HT1080 (cell line): ENCODE measurements around the gene CEP19. TPM values are rescaled to one million over a fixed set of nuclear protein-coding genes. Genes with fewer than 3 reads are reported as not detected.
"Not testable (repeated sequence)": the region's sequence is repeated elsewhere in the genome, so short reads cannot be mapped to it uniquely, and the experiment has no call there.

Source experiments
- DNase-seq: peaks from one replicate; pipeline ENCODE4 v3.0.0-alpha.2; 2015; ENCODE audit warnings: low read depth
- polyA plus RNA-seq, 2 experiments: library from polyadenylated mRNA; depleted of rRNA; stranded (reverse); fragments of >200 nt; gene quantifications; 2 replicates each; pipeline ENCODE4 v1.2.3, GENCODE V29; 2015
- total RNA-seq: library from RNA; depleted of rRNA; stranded (reverse); fragments of >200 nt; shearing (Covaris generic); gene quantifications from 2 replicates; pipeline ENCODE4 v1.2.3, GENCODE V29; 2014; rRNA removed

Gene CEP19, protein sequence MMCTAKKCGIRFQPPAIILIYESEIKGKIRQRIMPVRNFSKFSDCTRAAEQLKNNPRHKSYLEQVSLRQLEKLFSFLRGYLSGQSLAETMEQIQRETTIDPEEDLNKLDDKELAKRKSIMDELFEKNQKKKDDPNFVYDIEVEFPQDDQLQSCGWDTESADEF
- 2.1 and 2.7 TPM in 2 replicates for total RNA-seq
- 3.6 and 3.7 TPM in 2 replicates for polyA plus RNA-seq (2015; cell fraction: cytosol; rRNA removed)
- 0.79 and 0.92 TPM in 2 replicates for polyA plus RNA-seq (2015; cell fraction: nucleus; rRNA removed)

DNA sequence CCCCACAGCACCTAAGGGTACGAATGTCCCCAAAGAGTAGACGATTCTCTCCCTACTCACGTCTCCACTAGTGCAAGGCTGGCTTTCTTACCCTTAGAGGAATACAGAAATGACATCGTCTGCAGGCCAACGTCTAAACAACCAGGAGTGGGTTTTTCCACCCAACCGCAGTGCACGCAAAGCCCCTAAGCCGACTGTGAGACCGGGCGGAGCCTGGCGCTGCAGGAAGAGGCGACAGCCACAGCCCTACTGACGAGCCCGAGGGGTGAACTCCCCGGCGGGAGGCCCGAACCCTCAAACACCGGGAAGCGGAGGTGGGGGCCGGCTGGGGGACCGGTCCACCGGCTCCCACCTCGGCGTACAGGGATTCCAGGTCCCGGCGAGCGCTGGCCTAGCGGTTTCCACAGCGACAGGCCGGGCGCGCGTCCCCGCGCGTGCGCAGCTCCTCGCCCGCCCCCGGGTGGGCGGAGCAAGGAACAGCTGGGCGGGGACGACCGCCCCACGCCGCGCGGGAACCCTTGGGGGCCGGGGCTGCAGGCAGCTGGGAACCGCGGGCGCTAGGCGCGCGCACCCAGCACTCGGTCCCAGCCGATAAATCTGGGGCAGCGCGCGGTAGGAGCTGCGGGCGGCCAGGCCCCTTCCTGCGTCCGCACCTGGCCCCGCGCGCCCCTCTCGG lies at the start of gene CEP19, which contains the start of gene PIGX:
Gene CEP19, minus strand, starts transcription at position 413 of the 676 bp plus-strand sequence. CDS start 3,593 bp downstream, outside the sequence.
Gene PIGX, plus strand, starts transcription at position 540 of the 676 bp plus-strand sequence.
- DNase-seq = peak; percentile 83

- DNase-seq = peak; percentile 65
These were observed 46.1 kb upstream of the CEP19 start for GRCh38 chr3:196757876-196758739.

DNA sequence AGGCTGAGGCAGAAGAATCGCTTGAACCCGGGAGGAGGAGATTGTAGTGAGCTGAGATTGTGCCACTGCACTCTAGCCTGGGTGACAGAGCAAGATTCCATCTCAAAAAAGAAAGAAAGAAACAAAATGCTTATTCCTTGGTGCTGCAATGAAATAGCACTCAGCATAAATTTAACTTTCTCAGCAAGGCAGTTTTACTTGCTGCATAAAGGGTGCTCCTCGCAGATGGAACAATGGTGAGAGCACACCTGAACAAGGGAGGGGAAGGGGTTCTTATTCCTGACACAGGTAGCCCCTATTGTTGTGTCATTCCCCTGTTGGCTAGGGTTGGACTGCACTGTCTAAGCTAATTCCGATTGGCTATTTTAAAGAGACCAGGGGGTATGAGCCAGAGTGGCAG lies 44.7 kb upstream of the CEP19 start:
- DNase-seq = no peak

- DNase-seq = no peak
These were observed 42.3 kb upstream of the CEP19 start for GRCh38 chr3:196754091-196754981.

- DNase-seq = no peak
These were observed 41.2 kb upstream of the CEP19 start for GRCh38 chr3:196753201-196753600.

GRCh38 chr3:196749125-196749524 lies 37.1 kb upstream of the CEP19 start:
- no peak for DNase-seq

DNA sequence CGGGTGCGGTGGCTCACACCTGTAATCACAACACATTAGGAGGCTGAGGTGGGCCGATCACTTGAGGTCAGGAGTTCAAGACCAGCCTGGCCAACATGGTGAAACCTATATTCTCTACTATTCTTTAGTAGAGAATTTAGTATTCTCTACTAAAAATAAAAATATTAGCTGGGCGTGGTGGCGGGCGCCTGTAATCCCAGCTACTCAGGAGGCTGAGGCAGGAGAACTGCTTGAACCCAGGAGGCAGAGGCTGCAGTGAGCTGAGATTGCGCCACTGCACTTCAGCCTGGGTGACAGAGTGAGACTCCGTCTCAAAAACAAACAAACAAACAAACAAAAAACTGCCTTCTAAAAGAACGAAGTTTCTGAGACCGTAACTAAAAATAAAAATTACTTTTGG lies 31.5 kb upstream of the CEP19 start:
- not testable (repeated sequence) for DNase-seq

GRCh38 chr3:196741249-196741889 lies 29.3 kb upstream of the CEP19 start:
- no peak for DNase-seq

GRCh38 chr3:196740481-196741248 lies 28.6 kb upstream of the CEP19 start:
- peak; percentile 55 for DNase-seq

GRCh38 chr3:196739671-196740480 lies 27.8 kb upstream of the CEP19 start, which contains the start of gene PAK2:
Gene PAK2 (plus strand): TSS chr3:196739857. CDS start chr3:196782647, 42,790 bp downstream.
- DNase-seq = peak; percentile 87

GRCh38 chr3:196737655-196738054 lies 25.6 kb upstream of the CEP19 start:
- no peak for DNase-seq

DNA sequence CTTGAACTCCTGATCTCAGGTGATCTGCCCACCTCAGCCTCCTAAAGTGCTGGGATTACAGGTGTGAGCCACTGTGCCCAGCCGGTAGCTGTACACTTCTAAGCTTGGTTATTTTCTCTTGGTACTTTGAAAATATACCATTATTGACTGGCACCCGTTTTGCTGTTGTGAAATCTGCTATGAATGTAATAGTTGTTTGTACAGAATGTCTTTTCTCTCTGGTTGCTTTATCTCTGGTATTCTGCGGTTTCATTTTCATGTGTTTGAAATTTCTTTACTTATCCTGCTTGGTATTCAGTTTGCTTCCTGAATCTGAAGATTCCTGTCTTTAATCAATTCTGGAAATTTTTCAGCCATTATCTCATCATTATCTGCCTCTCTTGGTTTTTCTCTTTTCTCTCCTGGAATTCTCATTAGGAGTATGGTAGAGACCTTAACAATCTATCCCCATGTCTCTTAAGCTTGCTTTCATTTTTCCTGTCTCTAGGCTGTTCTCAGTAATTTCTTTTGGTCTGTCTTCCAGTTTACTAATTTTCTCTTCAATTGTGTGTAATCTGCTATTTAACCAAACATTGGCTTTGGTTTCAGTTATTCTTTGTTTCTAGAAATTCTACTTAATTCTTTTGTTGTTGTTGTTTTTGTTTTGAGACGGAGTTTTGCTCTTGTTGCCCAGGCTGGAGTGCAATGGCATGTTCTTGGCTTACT lies 24.8 kb upstream of the CEP19 start:
- DNase-seq = no peak

DNA sequence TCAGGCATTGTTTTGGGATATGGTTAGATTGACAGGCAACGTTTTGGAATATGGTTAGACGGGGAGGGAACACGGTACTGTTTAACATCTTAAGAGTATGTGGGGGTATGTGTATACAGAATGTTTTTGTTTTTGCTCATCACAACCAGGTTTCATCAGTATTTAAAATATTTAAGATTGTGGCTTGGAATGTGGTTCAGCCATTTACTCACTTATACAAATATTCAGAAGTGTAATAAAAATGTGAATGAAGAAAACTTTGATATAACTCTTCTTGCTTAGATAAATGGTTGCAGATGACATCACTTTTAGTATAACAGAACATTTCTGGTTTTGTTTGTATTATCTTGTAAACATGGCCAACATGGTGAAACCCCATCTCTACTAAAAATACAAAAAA lies 23.7 kb upstream of the CEP19 start:
- no peak for DNase-seq

DNA sequence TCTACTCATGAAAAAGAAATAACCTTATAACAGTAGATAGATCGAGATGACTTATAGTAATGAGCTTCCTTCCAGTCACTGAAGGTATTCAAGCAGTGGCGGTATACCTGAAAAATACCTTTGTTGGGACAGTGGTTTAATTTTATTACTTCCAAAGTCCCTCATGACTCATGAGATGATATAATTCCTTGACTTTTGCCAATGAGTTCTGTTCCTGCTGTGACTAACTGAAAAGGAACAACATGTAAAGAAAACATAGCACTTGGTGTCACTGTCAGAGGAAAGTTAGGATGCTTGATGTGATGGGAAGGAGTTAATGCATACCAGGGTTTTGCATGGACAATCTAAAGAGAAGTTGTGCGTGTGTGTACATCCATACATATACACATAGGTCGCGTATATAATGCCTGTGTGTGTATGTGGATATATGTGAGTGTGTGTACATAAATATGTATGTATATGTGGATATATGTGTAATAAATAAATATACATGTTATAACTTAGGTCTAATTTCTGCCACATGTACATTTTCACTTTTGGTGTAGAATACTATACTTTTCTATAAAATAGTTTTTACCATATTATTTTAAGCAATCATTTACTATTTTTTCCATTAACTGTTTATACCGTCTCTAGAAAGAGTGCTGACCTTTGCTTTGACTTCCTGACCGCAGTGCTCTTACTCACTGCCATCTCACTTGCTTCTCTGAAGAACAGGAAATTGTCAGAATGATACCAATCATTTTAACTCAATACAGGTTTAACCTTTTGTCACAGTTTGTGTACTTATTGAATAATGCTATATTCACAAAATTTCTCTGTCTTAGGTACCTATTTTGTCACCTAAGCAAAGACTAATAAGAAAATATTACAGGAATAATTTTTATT lies 15.0 kb upstream of the CEP19 start:
- DNase-seq = peak; percentile 85

DNA sequence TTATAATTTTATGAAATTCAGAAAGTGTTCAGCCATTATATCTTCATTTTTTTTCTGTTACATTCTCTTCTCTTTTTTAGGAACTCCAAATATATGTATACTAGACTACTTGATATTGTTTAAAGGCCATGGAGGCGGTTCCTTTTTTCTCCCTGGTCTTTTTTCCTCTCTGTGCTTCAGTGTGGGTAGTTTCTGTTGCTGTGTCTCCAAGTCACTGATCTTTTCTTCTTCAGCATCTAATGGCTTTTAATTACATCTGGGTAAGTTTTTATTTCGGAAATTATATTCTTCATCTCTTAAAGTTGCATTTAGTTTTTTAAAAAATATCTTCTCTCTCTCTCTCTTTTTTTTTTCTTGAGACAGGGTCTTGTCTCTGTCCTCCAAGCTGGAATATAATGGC lies 9.0 kb upstream of the CEP19 start:
- DNase-seq = no peak

DNA sequence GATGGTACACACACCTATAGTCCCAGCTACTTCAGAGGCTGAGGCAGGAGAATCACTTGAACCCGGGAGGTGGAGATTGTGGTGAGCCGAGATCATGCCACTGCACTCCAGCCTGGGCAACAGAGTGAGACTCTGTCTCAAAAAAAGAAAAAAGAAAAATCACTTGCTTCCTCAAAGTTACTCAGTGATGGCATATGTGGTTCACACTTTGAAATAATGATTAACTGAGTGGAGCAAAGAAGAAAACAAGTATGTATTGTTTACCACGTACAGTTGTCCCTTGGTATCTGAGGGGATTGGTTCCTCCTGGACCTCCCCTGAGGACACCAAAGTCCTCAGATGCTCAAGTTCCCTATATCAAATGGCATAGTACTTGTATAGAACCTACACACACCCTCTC lies 5.1 kb upstream of the CEP19 start:
- not testable (repeated sequence) for DNase-seq
